ENCODE measurements around the gene ZDHHC8.

ZDHHC8 gene

DNA sequence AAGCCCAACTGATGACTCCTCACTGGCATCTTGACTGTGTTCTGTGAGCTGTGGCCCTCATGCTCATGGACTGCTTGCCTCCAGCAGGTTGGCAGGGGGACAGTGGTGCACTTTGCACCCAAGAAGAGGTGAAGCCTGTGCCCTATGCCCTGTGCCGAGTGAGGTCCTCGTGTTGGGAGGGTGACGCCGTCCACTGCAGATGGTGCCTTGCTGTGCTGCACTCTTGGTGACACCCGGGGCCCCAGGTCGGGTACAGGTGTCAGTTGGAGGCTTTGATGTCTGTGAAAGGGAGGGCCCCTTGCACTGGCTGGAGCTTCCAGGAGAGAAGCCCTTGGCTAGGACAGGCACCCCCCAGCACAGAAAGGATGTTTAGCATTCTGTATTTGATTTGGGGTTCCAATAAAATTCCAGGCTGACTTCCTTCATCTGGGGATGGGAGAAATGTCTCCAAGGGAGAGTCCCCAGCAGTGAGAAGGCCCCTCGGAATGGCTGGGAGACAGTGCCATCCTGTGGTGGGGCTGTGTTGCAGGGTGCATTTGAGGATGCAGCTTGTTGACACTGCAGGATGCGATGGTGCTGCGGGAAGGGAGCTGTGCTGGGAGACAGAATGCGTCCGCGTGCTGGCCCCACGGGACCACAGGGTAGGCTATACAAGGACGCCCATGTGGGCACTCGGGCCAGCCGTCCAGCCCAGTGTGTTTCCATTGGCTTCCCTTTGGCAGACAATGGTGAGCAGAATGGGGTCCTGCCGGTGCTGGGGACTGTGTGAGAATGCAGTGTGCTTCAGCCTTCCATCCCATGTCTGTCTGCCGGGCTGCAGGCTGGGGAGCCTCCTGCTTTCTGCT lies 2.5 kb upstream of the ZDHHC8 start:
- peak; percentile 60 for DNase-seq (ENCODE audit: low read depth)
- TF ChIP-seq, protein P1, sequence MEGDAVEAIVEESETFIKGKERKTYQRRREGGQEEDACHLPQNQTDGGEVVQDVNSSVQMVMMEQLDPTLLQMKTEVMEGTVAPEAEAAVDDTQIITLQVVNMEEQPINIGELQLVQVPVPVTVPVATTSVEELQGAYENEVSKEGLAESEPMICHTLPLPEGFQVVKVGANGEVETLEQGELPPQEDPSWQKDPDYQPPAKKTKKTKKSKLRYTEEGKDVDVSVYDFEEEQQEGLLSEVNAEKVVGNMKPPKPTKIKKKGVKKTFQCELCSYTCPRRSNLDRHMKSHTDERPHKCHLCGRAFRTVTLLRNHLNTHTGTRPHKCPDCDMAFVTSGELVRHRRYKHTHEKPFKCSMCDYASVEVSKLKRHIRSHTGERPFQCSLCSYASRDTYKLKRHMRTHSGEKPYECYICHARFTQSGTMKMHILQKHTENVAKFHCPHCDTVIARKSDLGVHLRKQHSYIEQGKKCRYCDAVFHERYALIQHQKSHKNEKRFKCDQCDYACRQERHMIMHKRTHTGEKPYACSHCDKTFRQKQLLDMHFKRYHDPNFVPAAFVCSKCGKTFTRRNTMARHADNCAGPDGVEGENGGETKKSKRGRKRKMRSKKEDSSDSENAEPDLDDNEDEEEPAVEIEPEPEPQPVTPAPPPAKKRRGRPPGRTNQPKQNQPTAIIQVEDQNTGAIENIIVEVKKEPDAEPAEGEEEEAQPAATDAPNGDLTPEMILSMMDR (conservative IDR thresholded peaks at IDR 0.05; ENCODE audit: low read depth, low read length), result peak; percentile 68
- no peak overlapping the region for H3K4me3 ChIP-seq (ENCODE audit: low read depth, low read length)

DNA sequence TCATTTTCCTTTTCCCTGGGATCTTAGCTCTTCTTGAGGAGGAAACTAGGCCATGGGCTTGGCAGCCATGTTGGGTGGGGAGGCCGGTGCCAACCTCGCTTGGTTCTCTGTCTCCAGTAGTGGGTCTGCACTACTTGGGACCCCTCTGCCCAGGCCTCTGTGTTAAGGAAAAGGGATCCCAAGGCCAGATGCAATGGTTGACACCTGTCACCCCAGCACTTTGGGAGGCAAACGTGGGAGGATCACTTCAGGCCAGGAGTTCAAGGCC lies 1.9 kb upstream of the ZDHHC8 start:
- DNase-seq (ENCODE audit: low read depth), result no peak
- TF ChIP-seq, protein P1 (conservative IDR thresholded peaks at IDR 0.05; ENCODE audit: low read depth, low read length), result no peak
- no peak overlapping the region for H3K4me3 ChIP-seq (ENCODE audit: low read depth, low read length)

DNA sequence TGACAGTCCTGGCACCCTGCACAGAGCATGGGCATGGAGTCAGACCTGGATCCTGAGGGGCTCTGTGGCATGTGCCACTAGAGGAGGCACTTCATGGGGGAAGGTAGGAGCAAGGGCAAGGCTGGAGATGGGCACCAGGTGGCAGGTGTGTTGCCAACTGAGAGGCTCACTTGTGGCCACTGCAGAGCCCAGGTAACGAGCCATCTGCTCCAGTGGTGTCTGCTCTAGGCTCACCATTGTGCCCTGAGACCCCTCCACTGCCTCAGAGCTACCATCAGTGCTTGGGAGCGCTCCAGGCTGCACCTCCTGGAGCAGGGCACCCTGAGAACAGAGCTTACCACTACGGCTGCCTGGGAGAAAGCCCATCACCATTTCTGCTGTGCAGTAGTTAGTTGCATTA lies 1.3 kb upstream of the ZDHHC8 start:
- no peak overlapping the region for H3K4me3 ChIP-seq (ENCODE audit: low read depth, low read length)
- TF ChIP-seq, protein P1 (conservative IDR thresholded peaks at IDR 0.05; ENCODE audit: low read depth, low read length), result no peak
- no peak for DNase-seq (ENCODE audit: low read depth)

DNA sequence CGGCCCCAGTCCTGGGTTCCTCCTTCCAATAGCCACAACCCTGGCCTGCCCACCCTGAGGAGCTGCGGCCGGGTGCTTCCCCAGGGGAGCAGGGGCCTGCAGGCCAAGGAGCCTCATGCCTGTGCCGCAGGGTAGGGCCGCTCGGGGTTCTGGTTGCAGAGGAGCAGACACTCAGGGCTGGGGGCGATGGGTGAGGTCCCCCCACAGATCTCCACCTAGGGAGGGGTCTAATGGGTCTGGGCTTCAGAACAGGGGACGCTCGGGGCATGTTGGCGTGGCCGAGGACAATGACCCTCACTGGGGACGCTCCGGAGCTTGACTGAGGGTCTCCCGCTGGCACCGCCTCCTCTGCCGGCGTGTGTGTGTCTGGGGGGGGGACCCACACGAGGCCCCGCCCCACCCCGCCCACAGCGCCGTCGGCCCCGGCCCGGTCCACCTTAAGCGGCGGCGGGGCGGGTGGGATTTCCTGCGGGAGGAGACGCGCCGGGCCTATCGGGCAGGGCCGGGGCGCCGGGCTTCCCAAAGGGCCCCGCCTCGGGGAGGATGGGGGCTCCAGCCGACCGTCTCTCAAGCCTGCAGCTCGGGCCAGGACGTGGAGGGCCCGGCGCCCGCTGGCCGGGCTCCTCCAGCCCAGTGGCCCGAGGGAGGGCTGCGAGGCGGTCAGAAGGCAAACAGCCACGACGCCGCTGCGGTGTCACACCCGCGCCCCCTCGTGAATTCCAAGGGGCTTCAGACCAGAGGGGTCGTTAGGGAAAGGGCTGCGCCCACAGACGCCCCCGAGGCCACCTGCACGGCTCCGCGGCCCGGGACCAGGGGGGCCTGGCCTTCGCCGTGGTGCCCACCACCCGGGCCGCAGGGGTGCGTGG lies 640 bp upstream of the ZDHHC8 start:
- peak; percentile 83 for DNase-seq (ENCODE audit: low read depth)
- TF ChIP-seq, protein P1 (conservative IDR thresholded peaks at IDR 0.05; ENCODE audit: low read depth, low read length), result no peak
- peak overlapping the region; percentile 82 for H3K4me3 ChIP-seq (ENCODE audit: low read depth, low read length)

DNA sequence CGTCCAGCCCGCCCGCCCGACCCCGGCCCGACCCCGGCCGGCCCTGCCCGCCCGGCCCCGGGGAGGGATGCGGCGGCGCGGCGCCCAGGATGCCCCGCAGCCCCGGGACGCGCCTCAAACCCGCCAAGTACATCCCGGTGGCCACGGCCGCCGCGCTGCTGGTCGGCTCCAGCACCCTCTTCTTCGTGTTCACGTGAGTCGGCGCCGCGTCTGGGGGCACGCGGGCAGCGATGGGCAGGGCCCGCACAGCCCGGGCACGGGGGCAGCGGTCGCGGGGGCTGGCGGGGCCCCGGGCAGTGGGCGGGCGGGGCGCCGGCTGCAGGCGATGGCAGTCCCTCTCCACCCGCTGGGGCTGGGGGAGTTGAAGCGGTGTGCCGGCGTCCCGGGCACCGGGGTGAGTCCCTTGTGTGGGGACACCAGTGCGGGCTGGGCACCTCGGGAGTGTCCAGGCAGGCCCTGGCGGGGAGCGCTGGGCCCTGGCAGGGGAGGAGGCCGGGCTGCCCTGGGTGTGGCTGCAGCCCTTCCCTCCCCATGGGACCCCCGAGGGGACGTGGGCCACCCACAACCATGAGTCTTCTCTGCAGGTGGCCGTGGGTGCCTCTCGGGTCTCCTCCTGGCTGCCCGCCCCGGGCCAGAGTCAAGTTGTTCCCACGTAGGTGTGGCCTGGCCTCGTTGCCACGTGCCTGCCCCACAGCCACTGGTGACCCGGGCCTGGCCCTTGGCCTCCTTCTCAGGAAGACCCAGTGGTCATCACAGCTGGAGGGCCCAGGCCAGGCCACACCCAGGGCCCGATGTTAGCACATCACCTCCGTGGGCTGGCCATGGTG lies 468 bp downstream of the ZDHHC8 start:
- TF ChIP-seq, protein P1 (conservative IDR thresholded peaks at IDR 0.05; ENCODE audit: low read depth, low read length), result no peak
- no peak for DNase-seq (ENCODE audit: low read depth)

DNA sequence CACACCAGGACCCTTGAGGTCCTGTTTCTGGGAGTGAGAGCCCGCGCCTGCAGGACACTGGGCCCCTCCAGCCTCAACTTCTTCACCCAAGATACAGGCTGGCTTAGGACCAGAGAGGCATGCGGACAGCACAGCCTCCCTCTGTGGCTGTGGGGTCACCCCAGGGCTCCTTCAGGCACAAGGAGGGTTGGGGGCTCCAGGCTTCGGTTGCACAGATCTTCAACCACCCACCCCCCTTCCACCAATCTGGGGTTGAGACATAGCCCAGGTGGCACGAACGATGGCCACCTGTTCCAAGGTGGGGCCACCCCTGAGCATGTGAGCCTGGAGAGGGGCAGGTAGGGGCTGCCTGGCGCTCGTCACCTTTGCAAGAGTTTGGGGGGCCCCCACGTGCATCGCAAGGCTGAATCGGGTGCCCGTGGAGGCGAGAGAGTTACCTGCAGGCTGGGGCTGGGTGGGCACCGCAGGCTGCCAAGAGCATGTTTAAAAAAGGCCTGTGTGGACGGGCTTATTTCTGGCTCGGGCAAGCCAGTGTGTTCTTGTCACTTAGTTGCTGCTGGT lies 1.2 kb downstream of the ZDHHC8 start:
- no peak for DNase-seq (ENCODE audit: low read depth)
- H3K4me3 ChIP-seq (ENCODE audit: low read depth, low read length), result peak overlapping the region; percentile 82
- TF ChIP-seq, protein P1 (conservative IDR thresholded peaks at IDR 0.05; ENCODE audit: low read depth, low read length), result no peak

More for the DNA sequence above, 468 bp downstream of the ZDHHC8 start:
- H3K4me3 ChIP-seq (ENCODE audit: low read depth, low read length), result peak overlapping the region; percentile 82

Data from choroid plexus epithelial cell (primary cell).